Activated CD4-positive, alpha-beta T cell treated with anti-CD3 and anti-CD28 coated beads, Interleukin-2, amount 50 U/mL, for 24 hours (primary cell): ENCODE data around the gene SAP30L.

Experiments used
- DNase-seq, 2 donors: peaks; one replicate each; pipeline ENCODE4 v3.0.0-alpha.2; 2020; ENCODE audit warnings: low read depth in 1 of 2, low spot score in 1 of 2

The SAP30L gene

GRCh38 chr5:154445422-154446194 is at the start of gene SAP30L:
SAP30L (plus strand) TSS chr5:154445997; CDS start chr5:154446605, 608 bp downstream.
- peak; percentile 87 to 89 for DNase-seq

GRCh38 chr5:154396128-154396527 is 49.7 kb upstream of the SAP30L start:
- DNase-seq = no peak

GRCh38 chr5:154397652-154398406 is 48.0 kb upstream of the SAP30L start:
- no peak for DNase-seq

- DNase-seq = no peak
These were observed 45.1 kb upstream of the SAP30L start for GRCh38 chr5:154400678-154401077.

- no peak for DNase-seq
These were observed 44.4 kb upstream of the SAP30L start for GRCh38 chr5:154401355-154401754.

- DNase-seq = no peak
These were observed 43.9 kb upstream of the SAP30L start for GRCh38 chr5:154401931-154402330.

- no peak for DNase-seq
These were observed 43.2 kb upstream of the SAP30L start for GRCh38 chr5:154402611-154403010.

GRCh38 chr5:154403234-154403633 is 42.6 kb upstream of the SAP30L start:
- no peak for DNase-seq

- DNase-seq = no peak
These were observed 41.9 kb upstream of the SAP30L start for GRCh38 chr5:154403776-154404387.

GRCh38 chr5:154405078-154405792 is 40.6 kb upstream of the SAP30L start:
- peak; percentile 57 to 62 for DNase-seq

GRCh38 chr5:154406231-154406630 is 39.6 kb upstream of the SAP30L start:
- no peak for DNase-seq

- DNase-seq = no peak
These were observed 39.0 kb upstream of the SAP30L start for GRCh38 chr5:154406826-154407225.

GRCh38 chr5:154408811-154409210 is 37.0 kb upstream of the SAP30L start:
- no peak for DNase-seq

- DNase-seq = no peak
These were observed 36.5 kb upstream of the SAP30L start for GRCh38 chr5:154409230-154409840.

- DNase-seq = no peak
These were observed 35.8 kb upstream of the SAP30L start for GRCh38 chr5:154410008-154410407.

GRCh38 chr5:154410786-154411185 is 35.0 kb upstream of the SAP30L start:
- DNase-seq = no peak

GRCh38 chr5:154411338-154411737 is 34.5 kb upstream of the SAP30L start:
- DNase-seq = no peak

GRCh38 chr5:154412316-154412715 is 33.5 kb upstream of the SAP30L start:
- no peak for DNase-seq

GRCh38 chr5:154412925-154413324 is 32.9 kb upstream of the SAP30L start:
- no peak for DNase-seq

- DNase-seq = no peak
These were observed 30.7 kb upstream of the SAP30L start for GRCh38 chr5:154415114-154415513.

GRCh38 chr5:154418344-154418820 is 27.4 kb upstream of the SAP30L start:
- no peak for DNase-seq
